Measurements from ENCODE around the gene SNCA. TPM values are rescaled to one million over a fixed set of nuclear protein-coding genes. Genes with fewer than 3 reads are reported as not detected.

SNCA gene
- total and polyA plus RNA-seq, 2 donors from 2014 or later = 8.4 to 17.1 TPM

DNA sequence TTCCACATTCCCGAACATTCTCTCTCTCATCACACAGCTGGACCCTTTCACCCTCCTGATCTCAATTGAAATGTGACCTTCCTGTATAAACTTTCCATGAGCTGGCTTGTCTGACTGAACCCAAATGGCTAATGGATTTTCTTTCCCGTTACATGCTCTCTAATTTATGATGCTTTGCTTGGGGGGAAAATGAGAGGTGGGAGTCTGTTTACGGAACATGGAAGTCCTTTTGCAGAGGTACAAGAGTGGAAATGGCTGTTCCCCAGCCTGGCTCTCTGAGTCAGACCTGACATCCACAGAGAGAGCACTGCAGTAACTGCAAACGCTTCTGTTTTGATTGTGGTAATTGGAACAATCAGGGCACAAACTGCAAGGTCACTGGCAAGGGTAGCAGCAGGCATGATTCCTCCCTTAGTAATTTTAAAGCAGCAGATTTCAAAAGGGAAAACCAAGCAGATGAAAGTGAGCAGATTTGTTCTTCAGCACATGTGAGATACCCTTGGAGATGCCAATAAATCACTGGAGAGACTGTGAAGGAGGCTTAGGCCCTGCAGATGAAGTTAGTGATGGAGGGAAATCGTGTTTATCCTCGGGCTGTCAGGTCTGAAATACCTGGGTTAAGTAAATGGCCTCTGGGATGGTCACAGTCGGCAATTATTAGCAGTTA lies 83.9 kb downstream of the SNCA start:
- DNase-seq = peak in 4 of 5 donors; percentile 68 to 95 (median 86)
- Histone ChIP-seq H3K9ac (ENCODE audit: low read length in 3 of 3) (no peak overlapping the region), H3K4me3 (ENCODE audit: low read length in 3 of 3) (no peak overlapping the region), H3K27ac (ENCODE audit: low read depth in 2 of 2, low read length in 2 of 2) (peak overlapping the region in 1 of 2 donors; percentile 26), H3K9me3 (ENCODE audit: control insufficient read depth in 2 of 3, insufficient read depth in 1 of 3, low read length in 3 of 3) (no peaks in the 10 kb centered on the region), H3K27me3 (ENCODE audit: control insufficient read depth, insufficient read depth, low read length) (no peaks in the 10 kb centered on the region), H3K4me1 (ENCODE audit: control insufficient read depth in 2 of 3, insufficient read depth in 2 of 3, low read depth in 1 of 3, low read length in 3 of 3) (peaks cover 4% of the 10 kb centered on the region in 3 donors), H3K36me3 (ENCODE audit: control insufficient read depth in 2 of 3, insufficient read depth in 3 of 3, low read length in 3 of 3) (no peaks in the 10 kb centered on the region)
- intact Hi-C loops (cut with DNase I) = no loop called here
- TF ChIP-seq, protein P1, sequence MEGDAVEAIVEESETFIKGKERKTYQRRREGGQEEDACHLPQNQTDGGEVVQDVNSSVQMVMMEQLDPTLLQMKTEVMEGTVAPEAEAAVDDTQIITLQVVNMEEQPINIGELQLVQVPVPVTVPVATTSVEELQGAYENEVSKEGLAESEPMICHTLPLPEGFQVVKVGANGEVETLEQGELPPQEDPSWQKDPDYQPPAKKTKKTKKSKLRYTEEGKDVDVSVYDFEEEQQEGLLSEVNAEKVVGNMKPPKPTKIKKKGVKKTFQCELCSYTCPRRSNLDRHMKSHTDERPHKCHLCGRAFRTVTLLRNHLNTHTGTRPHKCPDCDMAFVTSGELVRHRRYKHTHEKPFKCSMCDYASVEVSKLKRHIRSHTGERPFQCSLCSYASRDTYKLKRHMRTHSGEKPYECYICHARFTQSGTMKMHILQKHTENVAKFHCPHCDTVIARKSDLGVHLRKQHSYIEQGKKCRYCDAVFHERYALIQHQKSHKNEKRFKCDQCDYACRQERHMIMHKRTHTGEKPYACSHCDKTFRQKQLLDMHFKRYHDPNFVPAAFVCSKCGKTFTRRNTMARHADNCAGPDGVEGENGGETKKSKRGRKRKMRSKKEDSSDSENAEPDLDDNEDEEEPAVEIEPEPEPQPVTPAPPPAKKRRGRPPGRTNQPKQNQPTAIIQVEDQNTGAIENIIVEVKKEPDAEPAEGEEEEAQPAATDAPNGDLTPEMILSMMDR (IDR thresholded peaks at IDR 0.05; ENCODE audit: borderline replicate concordance, extremely low read depth, insufficient read depth) = no peak
- FAIRE-seq = no peak

DNA sequence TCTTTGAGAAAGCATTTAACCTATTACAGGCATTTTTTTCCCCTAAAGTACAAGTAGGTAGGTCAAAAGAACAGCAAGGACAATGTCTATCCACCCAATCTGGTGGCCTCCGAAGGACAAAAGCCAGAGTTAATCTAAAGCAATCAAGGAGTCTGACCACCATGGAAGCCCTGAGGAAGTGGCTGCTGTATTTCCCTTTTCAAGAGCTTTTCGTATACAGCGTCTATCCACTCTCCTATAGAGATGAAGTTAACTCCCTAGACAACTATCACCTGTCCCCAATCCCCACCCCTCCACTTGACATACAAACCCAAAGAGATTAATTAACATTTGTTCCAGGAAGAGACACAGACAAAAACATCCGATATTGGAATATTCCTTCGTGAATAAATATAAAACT lies 85.5 kb downstream of the SNCA start:
- no peaks in the 10 kb centered on the region for H3K9me3 ChIP-seq (ENCODE audit: control insufficient read depth in 2 of 3, insufficient read depth in 1 of 3, low read length in 3 of 3)
- H3K9ac ChIP-seq (ENCODE audit: low read length in 3 of 3) = no peak overlapping the region
- no peaks in the 10 kb centered on the region for H3K27me3 ChIP-seq (ENCODE audit: control insufficient read depth, insufficient read depth, low read length)
- no peak overlapping the region for H3K27ac ChIP-seq (ENCODE audit: low read depth in 2 of 2, low read length in 2 of 2)
- no peaks in the 10 kb centered on the region for H3K36me3 ChIP-seq (ENCODE audit: control insufficient read depth in 2 of 3, insufficient read depth in 3 of 3, low read length in 3 of 3)
- H3K4me3 ChIP-seq (ENCODE audit: low read length in 3 of 3) = no peak overlapping the region
- DNase-seq (peak in 1 of 5 donors; percentile 5), FAIRE-seq (no peak)
- TF ChIP-seq, protein P1 (IDR thresholded peaks at IDR 0.05; ENCODE audit: borderline replicate concordance, extremely low read depth, insufficient read depth) = no peak
- intact Hi-C loops (cut with DNase I) = no loop called here
- peaks cover 4 to 7% (median 4%) of the 10 kb centered on the region in 3 donors for H3K4me1 ChIP-seq (ENCODE audit: control insufficient read depth in 2 of 3, insufficient read depth in 2 of 3, low read depth in 1 of 3, low read length in 3 of 3)

DNA sequence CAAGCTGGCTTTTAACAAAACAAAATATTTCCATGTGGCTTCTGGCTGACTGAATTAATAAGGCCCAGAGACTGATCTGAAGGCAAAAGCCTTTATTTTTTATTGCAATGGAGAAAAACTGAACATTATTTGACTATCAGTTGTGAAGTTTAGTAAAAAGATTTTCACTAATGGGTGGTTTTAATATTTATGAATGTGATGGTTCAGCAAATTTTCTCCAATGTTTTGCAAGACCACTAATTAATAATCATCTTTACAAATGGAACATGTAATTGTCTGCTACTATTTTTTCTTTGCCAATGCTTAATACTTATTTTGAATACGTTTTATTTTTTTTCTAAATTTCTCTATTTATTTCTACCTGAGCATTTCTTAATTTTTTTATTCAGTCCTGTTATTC lies 90.6 kb downstream of the SNCA start:
- H3K27ac ChIP-seq (ENCODE audit: low read depth in 2 of 2, low read length in 2 of 2) = no peak overlapping the region
- FAIRE-seq = no peak
- H3K4me3 ChIP-seq (ENCODE audit: low read length in 3 of 3) = no peak overlapping the region
- H3K27me3 ChIP-seq (ENCODE audit: control insufficient read depth, insufficient read depth, low read length) = no peaks in the 10 kb centered on the region
- DNase-seq = no peak
- intact Hi-C loops (cut with DNase I) = no loop called here
- H3K36me3 ChIP-seq (ENCODE audit: control insufficient read depth in 2 of 3, insufficient read depth in 3 of 3, low read length in 3 of 3) = no peaks in the 10 kb centered on the region
- TF ChIP-seq, protein P1 (IDR thresholded peaks at IDR 0.05; ENCODE audit: borderline replicate concordance, extremely low read depth, insufficient read depth) = no peak
- peaks cover 0 to 3% (median 0%) of the 10 kb centered on the region in 3 donors for H3K4me1 ChIP-seq (ENCODE audit: control insufficient read depth in 2 of 3, insufficient read depth in 2 of 3, low read depth in 1 of 3, low read length in 3 of 3)
- H3K9ac ChIP-seq (ENCODE audit: low read length in 3 of 3) = no peak overlapping the region
- no peaks in the 10 kb centered on the region for H3K9me3 ChIP-seq (ENCODE audit: control insufficient read depth in 2 of 3, insufficient read depth in 1 of 3, low read length in 3 of 3)
